ENCODE measurements around the gene CBARP.

GRCh38 chr19:1276628-1277022 lies 38.8 kb upstream of the CBARP start:
- TF ChIP-seq CTCF (IDR thresholded peaks at IDR 0.05) (no peak), POLR2A (IDR thresholded peaks at IDR 0.05) (no peak)
